AG09319 (cell line): Measurements from ENCODE around the gene CCDC179.

Experiments used
- DNase-seq: peaks from one replicate; pipeline ENCODE4 v3.0.0-alpha.2; 2010; ENCODE audit warnings: low read depth; ENCODE audit errors: extremely low read depth
- TF ChIP-seq, protein P1 (sequence below): IDR thresholded peaks from 2 replicates; pipeline ENCODE4 v1.5.1; 2011; ENCODE audit warnings: low read depth, mild to moderate bottlenecking, inconsistent platforms, low read length, moderate library complexity

Gene CCDC179

GRCh38 chr11:22809893-22810292 is 50.4 kb downstream of the CCDC179 start:
- TF ChIP-seq, protein P1, sequence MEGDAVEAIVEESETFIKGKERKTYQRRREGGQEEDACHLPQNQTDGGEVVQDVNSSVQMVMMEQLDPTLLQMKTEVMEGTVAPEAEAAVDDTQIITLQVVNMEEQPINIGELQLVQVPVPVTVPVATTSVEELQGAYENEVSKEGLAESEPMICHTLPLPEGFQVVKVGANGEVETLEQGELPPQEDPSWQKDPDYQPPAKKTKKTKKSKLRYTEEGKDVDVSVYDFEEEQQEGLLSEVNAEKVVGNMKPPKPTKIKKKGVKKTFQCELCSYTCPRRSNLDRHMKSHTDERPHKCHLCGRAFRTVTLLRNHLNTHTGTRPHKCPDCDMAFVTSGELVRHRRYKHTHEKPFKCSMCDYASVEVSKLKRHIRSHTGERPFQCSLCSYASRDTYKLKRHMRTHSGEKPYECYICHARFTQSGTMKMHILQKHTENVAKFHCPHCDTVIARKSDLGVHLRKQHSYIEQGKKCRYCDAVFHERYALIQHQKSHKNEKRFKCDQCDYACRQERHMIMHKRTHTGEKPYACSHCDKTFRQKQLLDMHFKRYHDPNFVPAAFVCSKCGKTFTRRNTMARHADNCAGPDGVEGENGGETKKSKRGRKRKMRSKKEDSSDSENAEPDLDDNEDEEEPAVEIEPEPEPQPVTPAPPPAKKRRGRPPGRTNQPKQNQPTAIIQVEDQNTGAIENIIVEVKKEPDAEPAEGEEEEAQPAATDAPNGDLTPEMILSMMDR = no peak
- DNase-seq = no peak

- no peak for DNase-seq
- TF ChIP-seq, protein P1 = no peak
These were observed 51.6 kb downstream of the CCDC179 start for GRCh38 chr11:22808571-22809197.

DNA sequence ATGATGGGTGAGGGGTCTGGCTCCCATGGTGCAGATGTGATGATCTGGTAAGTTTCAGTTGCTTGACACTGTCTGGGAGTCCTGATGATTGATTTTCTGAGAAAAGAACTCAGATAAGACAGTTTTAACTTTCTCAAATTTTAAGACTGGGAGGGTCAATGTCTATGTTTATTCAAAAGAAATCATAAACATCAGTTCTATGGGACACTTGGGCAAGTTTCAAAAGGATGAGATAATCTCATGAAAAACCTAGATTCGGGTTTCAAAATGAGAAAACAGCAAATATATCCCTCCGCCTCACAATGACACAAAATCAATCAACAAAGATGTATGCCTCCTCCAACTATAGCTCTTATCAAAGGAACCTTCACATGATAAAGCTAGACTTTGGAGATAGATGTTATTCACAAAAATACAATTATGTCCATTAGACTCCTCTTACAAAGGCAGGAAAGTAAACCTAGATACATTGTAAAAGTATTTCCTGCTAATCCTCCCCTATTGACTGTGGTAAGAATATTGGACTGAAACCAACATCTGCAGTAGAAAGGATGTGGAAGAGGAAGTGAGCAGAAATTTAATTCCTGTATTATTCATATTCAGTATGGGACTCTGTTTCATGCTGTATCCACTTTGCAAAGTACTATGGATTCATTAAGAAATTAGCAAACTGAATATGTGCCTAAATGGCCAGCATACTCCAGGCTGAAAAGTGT is 52.3 kb downstream of the CCDC179 start:
- TF ChIP-seq, protein P1 = no peak
- no peak for DNase-seq

DNA sequence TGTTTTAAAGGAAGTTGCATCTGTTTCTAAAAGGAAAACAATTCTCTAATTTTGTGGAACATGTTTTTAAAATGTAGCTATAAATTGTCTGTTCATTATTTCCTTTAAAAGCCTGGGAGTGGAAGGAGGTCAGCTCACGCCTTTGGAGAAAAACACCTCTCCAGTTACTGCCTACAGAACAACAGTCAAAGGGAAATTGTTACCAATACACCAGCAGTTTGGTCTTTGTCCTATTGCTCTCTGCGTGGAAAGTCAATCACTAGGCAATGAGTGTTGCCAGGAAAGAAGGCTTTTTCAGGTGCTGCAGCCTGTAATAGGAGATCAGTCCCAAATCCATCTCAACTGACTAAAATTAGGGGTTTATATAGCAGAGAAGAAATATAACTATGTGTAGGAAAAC is 52.9 kb downstream of the CCDC179 start:
- no peak for DNase-seq
- TF ChIP-seq, protein P1 = no peak

- TF ChIP-seq, protein P1 = no peak
- no peak for DNase-seq
These were observed 57.4 kb downstream of the CCDC179 start for GRCh38 chr11:22802861-22803260.

- TF ChIP-seq, protein P1 = no peak
- no peak for DNase-seq
These were observed 59.8 kb downstream of the CCDC179 start for GRCh38 chr11:22800482-22800881.

- DNase-seq = no peak
- TF ChIP-seq, protein P1 = no peak
These were observed 61.4 kb downstream of the CCDC179 start for GRCh38 chr11:22798901-22799300.
